Astrocyte of the hippocampus (primary cell): Measurements from ENCODE around the gene LRRC4C.

Source experiments
- DNase-seq: peaks from one replicate; pipeline ENCODE4 v3.0.0; 2011; ENCODE audit warnings: low read depth, low spot score

LRRC4C gene

DNA sequence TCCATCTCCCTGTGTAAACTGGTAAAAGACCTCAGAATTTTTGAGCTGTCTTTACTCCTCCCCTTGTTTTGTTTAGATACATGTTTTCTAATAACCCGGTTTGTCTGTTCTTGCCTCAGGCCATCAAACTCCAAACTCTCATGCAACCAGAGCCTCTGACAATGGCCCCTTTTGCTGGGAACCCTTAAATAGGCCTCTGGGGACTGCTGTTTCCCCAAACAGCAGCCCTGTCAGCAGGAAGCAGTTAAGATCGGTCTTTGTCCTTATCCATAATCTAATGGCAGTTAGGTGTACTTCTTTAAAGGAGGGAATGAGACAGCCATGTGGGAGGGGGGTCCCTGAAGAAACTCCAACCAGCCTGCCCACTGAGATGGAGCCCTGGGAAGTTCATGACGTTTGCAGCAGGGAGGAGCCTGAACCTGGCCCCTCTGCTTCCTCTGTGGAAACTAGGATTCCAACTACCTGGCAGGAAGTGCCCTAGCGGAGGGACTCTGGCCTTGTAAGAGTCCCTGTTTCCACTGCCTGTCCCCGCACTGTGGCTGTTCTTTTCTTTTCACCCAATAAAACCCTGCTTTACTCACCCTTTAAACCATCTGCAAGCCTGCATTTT lies 1354.4 kb downstream of the LRRC4C start:
- no peak for DNase-seq

DNA sequence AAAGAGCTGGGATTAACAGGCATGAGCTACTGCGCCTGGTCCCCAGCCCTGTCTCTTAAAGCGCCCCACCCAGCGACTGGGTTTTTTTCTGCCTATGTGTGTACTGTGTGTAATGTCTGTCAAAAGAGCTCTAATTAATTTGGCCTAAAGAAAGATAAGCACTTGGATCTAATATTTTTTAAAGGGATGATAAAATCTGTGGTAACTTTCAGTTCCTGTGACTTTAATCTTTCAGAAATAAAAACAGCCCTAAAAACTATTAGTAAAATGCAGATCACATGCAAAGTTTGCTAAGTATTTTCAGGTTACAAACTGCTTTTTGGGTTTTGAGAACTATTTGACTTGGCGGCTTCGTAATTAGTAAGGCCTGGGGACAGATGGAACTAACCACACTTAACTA lies 1358.7 kb downstream of the LRRC4C start:
- DNase-seq: no peak

DNA sequence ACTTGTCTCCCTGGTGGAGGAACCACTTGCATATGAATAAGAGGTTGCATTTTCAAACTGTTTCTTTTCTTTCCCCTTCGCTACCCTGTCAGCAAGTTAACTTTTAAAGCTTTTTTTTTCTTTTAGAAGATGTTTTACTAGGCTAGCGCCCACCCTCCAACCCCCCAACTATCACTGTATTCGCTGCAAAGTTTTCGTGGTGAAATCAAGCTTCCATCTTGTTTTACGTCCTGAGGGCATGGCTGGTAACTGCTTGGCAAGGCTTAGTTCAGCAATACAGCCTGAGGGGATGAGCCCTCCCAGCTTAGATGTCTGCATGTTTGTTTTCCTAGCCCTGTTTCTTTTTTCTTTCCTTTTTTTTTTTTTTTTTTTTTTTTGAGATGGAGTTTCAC lies 1359.3 kb downstream of the LRRC4C start:
- no peak for DNase-seq

DNA sequence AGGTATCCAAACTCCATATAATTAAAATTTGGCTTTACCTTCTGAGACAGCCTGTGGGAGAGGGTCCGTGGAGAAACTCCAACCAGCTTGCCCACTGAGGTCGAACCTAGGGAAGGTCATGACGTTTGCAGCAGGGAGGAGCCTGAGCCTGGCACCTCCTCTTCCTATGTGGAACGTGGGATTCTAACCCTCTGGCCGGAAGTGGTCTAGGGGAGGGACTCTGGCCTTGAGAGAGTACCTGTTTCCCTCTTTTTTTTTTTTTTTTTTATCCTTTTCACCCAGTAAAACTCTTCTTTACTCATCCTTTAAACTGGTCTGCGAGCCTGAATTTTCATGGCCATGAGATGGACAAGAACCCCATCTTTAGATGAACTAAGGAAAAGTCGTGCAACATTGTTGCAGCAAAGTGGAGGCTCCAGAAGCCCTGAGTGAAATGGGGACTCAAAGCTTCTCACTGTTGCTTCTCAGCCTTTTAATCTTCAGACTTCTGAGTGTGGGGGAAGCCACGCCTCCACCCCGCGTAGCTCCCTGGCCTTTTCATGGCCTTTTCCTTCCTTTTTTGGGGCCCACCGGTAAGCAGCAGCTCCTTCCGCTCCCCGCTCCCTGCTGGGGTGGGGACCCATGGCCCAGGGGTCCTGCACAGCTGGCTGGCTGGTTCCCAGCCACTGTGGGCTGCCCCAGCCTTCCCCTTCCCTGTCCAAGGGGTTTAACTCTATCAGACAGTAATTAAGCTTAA lies 1359.9 kb downstream of the LRRC4C start:
- no peak for DNase-seq

DNA sequence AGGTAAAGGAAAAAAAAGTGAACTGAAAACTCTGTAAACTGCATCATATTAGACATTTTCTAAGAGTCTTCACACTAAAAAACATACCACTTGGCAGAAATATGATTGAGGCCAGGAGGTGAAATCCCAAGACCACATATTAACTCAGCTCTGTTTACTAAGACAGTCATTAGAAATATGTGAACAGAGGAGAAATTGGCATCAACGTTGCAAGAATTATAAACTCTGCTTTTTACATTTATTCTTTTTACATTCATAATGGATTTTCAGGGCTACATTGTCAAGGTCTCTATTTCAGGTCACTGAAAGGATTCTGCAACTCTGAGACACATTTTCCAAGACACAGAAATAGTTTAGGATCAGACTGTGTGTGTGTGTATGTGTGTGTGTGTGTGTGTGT lies 1364.0 kb downstream of the LRRC4C start:
- DNase-seq: no peak

DNA sequence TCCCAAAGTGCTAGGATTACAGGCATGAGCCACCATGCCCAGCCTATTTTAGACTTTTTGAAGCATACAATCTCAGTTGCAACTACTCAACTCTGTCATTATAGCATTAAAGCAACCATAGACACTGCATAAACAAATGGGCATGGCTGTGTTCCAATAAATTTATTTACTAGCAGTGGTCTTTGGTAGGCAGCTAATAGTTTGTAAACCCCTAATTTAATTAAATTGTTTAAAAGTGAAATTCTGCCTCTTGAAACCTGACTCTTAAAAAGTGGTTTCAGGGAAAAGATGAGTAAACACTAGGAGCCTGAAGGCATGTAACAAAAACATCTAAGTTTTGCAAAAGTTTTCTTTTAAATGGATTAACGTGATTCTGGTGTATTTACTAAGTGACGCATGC lies 1364.5 kb downstream of the LRRC4C start:
- DNase-seq: no peak

DNA sequence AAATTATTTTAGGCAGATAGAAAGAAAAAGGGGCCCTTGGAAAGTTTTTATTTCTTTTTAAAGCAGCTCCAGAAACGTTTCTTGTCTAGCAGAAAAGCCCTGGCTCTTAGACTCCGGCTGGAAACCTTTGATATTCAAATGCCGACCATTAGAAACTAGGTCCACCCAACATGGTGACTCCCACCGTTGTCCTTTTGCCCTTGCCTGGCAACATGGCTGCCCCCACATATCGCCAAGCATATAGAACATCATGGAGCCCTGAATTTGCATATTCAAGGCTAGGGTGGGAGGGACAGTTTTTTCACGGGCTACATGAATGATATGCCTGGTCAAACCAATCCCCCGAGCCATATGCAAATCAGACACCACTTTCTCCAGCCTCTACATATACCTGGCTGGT lies 1379.0 kb downstream of the LRRC4C start:
- no peak for DNase-seq
